ENCODE measurements around the gene CCNT2. TPM values are rescaled to one million over a fixed set of nuclear protein-coding genes. Genes with fewer than 3 reads are reported as not detected.

Gene CCNT2
- total RNA-seq, 2 experiments from 2014 or later = 32.8 to 45.1 TPM

GRCh38 chr2:134926231-134926931, 7.8 kb downstream of the CCNT2 start:
- POLR2A ChIA-PET = interaction anchor here (0.6 to 1.5 kb wide), 4 partner anchors 8 to 1378 kb away, joined by 3 to 6 read pairs (median 4); no protein-coding TSS in a partner anchor

GRCh38 chr2:134927195-134927594, 8.6 kb downstream of the CCNT2 start:
- no peak for TF ChIP-seq EZH2phosphoT487 (IDR thresholded peaks at IDR 0.05; ENCODE audit: borderline replicate concordance, low read depth, low read length)
- no peak for TF ChIP-seq CTCF (conservative IDR thresholded peaks at IDR 0.05; ENCODE audit: low read length)
- ChIA-PET POLR2A (interaction anchor here (0.6 kb wide), 1 partner anchor 702 kb away, joined by 6 read pairs; no protein-coding TSS in a partner anchor), CTCF (ENCODE audit: unreplicated experiment) (no interaction called here)
- Histone ChIP-seq H2AFZ (ENCODE audit: low read length) (no peak overlapping the region), H4K20me1 (ENCODE audit: insufficient read depth, low read length) (peaks cover 45% of the 10 kb centered on the region), H3K4me1 (ENCODE audit: insufficient read depth, low read length, poor library complexity, severe bottlenecking) (no peaks in the 10 kb centered on the region), H3K9me2 (ENCODE audit: insufficient read depth, low read length) (no peaks in the 10 kb centered on the region), H3K27ac (ENCODE audit: low read depth, low read length, poor library complexity, severe bottlenecking) (no peak overlapping the region), H3K4me3 (ENCODE audit: low read depth, low read length, poor library complexity, severe bottlenecking) (no peak overlapping the region), H3K79me2 (ENCODE audit: insufficient read depth, low read depth, low read length) (peaks cover 100% of the 10 kb centered on the region), H3K4me2 (ENCODE audit: low read length) (no peak overlapping the region), H3K36me3 (ENCODE audit: insufficient read depth, low read length) (peaks cover 93% of the 10 kb centered on the region), H3K9me3 (ENCODE audit: low read length) (no peaks in the 10 kb centered on the region)
- DNase-seq (ENCODE audit: low spot score) = no peak
- no TSS peak for BruUV-seq (replicated peaks)
- intact Hi-C loops (cut with micrococcal nuclease; ENCODE audit: unreplicated experiment) = no loop called here

More at GRCh38 chr2:134926231-134926931, 7.8 kb downstream of the CCNT2 start:
- no peak overlapping the region for H2AFZ ChIP-seq (ENCODE audit: low read length)
- H3K9me2 ChIP-seq (ENCODE audit: insufficient read depth, low read length) = no peaks in the 10 kb centered on the region
- DNase-seq (ENCODE audit: low spot score) = no peak
- intact Hi-C loops (cut with micrococcal nuclease; ENCODE audit: unreplicated experiment) = no loop called here
- H3K79me2 ChIP-seq (ENCODE audit: insufficient read depth, low read depth, low read length) = peaks cover 100% of the 10 kb centered on the region
- no peaks in the 10 kb centered on the region for H3K4me1 ChIP-seq (ENCODE audit: insufficient read depth, low read length, poor library complexity, severe bottlenecking)
- CTCF ChIA-PET (ENCODE audit: unreplicated experiment) = no interaction called here
- no peaks in the 10 kb centered on the region for H3K9me3 ChIP-seq (ENCODE audit: low read length)
- TF ChIP-seq EZH2phosphoT487 (IDR thresholded peaks at IDR 0.05; ENCODE audit: borderline replicate concordance, low read depth, low read length) (no peak), CTCF (conservative IDR thresholded peaks at IDR 0.05; ENCODE audit: low read length) (no peak)
- no TSS peak for BruUV-seq (replicated peaks)
- H4K20me1 ChIP-seq (ENCODE audit: insufficient read depth, low read length) = peaks cover 48% of the 10 kb centered on the region
- peaks cover 93% of the 10 kb centered on the region for H3K36me3 ChIP-seq (ENCODE audit: insufficient read depth, low read length)
- no peak overlapping the region for H3K4me3 ChIP-seq (ENCODE audit: low read depth, low read length, poor library complexity, severe bottlenecking)
- no peak overlapping the region for H3K4me2 ChIP-seq (ENCODE audit: low read length)
- no peak overlapping the region for H3K27ac ChIP-seq (ENCODE audit: low read depth, low read length, poor library complexity, severe bottlenecking)

GRCh38 chr2:134932864-134933526, 14.4 kb downstream of the CCNT2 start:
- Histone ChIP-seq H3K4me3 (ENCODE audit: low read depth, low read length, poor library complexity, severe bottlenecking) (no peak overlapping the region), H3K4me2 (ENCODE audit: low read length) (no peak overlapping the region), H3K4me1 (ENCODE audit: insufficient read depth, low read length, poor library complexity, severe bottlenecking) (peaks cover 26% of the 10 kb centered on the region), H2AFZ (ENCODE audit: low read length) (no peak overlapping the region), H3K27ac (ENCODE audit: low read depth, low read length, poor library complexity, severe bottlenecking) (no peak overlapping the region), H3K79me2 (ENCODE audit: insufficient read depth, low read depth, low read length) (peaks cover 100% of the 10 kb centered on the region), H3K9me2 (ENCODE audit: insufficient read depth, low read length) (no peaks in the 10 kb centered on the region), H4K20me1 (ENCODE audit: insufficient read depth, low read length) (peaks cover 35% of the 10 kb centered on the region), H3K9me3 (ENCODE audit: low read length) (no peaks in the 10 kb centered on the region), H3K36me3 (ENCODE audit: insufficient read depth, low read length) (peaks cover 96% of the 10 kb centered on the region)
- TF ChIP-seq EZH2phosphoT487 (IDR thresholded peaks at IDR 0.05; ENCODE audit: borderline replicate concordance, low read depth, low read length) (no peak), CTCF (conservative IDR thresholded peaks at IDR 0.05; ENCODE audit: low read length) (no peak)
- intact Hi-C loops (cut with micrococcal nuclease; ENCODE audit: unreplicated experiment) = no loop called here
- DNase-seq (ENCODE audit: low spot score) = no peak
- CTCF ChIA-PET (ENCODE audit: unreplicated experiment) = no interaction called here
- POLR2A ChIA-PET = interaction anchor here (0.8 kb wide), 1 partner anchor 9 kb away, joined by 4 read pairs; no protein-coding TSS in a partner anchor
- no TSS peak for BruUV-seq (replicated peaks)

All from OCI-LY7 (cell line).